ENCODE results near the gene NLRP2B. TPM values are rescaled to one million over a fixed set of nuclear protein-coding genes. Genes with fewer than 3 reads are reported as not detected.

Gene NLRP2B
- total RNA-seq, 3 donors from 2014 or later (not counting 1 experiment from before 2014, with no cell fraction given), result not detected

DNA sequence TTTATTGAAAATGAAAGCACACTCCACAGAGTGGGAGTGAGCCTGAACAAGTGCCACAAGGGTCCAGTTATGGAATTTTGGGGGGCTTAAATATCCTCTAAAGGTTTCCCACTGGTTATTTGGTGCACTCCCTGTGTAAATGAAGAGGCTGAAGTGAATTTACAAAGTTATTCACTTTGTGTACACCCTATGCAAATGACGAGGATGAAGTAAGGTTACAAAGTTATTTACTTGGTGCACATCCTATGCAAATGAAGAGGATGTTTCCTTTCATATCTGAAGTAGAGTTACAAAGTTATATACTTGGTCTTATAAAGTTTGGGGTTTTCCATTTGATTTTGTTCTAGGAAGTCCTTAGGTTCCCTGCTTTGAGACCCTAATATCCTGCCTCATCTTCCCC, 13.1 kb downstream of the NLRP2B start:
- Histone ChIP-seq H3K27ac (ENCODE audit: low read length) (no peak overlapping the region), H3K4me3 (ENCODE audit: low read length) (no peak overlapping the region), H3K36me3 (ENCODE audit: control insufficient read depth, insufficient read depth, low read length) (no peaks in the 10 kb centered on the region), H3K4me1 (ENCODE audit: control insufficient read depth, insufficient read depth, low read length) (no peaks in the 10 kb centered on the region), H3K9me3 (ENCODE audit: control insufficient read depth, insufficient read depth, low read length) (no peaks in the 10 kb centered on the region), H3K27me3 (ENCODE audit: control insufficient read depth, insufficient read depth, low read length) (no peaks in the 10 kb centered on the region)
- no peaks in the 10 kb centered on the region for H3K27me3 Mint-ChIP-seq (ENCODE audit: low read depth in 2 of 2)
- WGBS (ENCODE audit: insufficient coverage), result no CpG with 5 or more reads among the region's 1 CpG
- H3K4me3 Mint-ChIP-seq, result no peak overlapping the region
- ATAC-seq (no peak), DNase-seq (no peak)
- no peaks in the 10 kb centered on the region for H3K4me1 Mint-ChIP-seq
- TF ChIP-seq, protein P1, sequence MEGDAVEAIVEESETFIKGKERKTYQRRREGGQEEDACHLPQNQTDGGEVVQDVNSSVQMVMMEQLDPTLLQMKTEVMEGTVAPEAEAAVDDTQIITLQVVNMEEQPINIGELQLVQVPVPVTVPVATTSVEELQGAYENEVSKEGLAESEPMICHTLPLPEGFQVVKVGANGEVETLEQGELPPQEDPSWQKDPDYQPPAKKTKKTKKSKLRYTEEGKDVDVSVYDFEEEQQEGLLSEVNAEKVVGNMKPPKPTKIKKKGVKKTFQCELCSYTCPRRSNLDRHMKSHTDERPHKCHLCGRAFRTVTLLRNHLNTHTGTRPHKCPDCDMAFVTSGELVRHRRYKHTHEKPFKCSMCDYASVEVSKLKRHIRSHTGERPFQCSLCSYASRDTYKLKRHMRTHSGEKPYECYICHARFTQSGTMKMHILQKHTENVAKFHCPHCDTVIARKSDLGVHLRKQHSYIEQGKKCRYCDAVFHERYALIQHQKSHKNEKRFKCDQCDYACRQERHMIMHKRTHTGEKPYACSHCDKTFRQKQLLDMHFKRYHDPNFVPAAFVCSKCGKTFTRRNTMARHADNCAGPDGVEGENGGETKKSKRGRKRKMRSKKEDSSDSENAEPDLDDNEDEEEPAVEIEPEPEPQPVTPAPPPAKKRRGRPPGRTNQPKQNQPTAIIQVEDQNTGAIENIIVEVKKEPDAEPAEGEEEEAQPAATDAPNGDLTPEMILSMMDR (IDR thresholded peaks at IDR 0.05), result no peak
- intact Hi-C loops (cut with micrococcal nuclease), result no loop called here
- no peaks in the 10 kb centered on the region for H3K36me3 Mint-ChIP-seq
- peaks cover 0 to under 1% of the 10 kb centered on the region in 2 donors for H3K9me3 Mint-ChIP-seq
- H3K27ac Mint-ChIP-seq, result no peak overlapping the region

DNA sequence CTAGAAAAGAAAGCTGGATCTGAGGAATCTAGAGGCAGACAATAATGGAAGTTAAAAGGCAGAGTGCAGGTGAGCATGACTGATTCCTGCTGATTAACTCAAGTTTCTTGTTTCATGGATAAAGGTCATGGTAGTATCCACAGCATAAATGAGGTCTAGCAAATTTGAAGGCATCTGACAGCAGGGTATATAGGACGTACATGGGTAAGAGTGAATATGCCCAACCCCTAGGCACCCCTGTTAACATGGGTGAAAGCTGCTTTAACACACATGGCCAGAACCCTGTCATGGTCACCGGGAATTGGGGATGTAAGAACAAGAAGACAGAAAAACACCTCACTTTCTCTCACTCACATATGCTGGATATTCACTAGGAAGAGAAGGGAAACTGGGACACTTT, 25.0 kb downstream of the NLRP2B start:
- H3K27ac ChIP-seq (ENCODE audit: low read length), result no peak overlapping the region
- intact Hi-C loops (cut with micrococcal nuclease), result no loop called here
- Mint-ChIP-seq H3K36me3 (no peaks in the 10 kb centered on the region), H3K9me3 (peaks cover 0 to 4% of the 10 kb centered on the region in 2 donors), H3K27me3 (ENCODE audit: low read depth in 2 of 2) (peaks cover 0 to 2% of the 10 kb centered on the region in 2 donors), H3K27ac (no peak overlapping the region), H3K4me3 (no peak overlapping the region), H3K4me1 (no peaks in the 10 kb centered on the region)
- no peaks in the 10 kb centered on the region for H3K9me3 ChIP-seq (ENCODE audit: control insufficient read depth, insufficient read depth, low read length)
- H3K4me3 ChIP-seq (ENCODE audit: low read length), result no peak overlapping the region
- DNase-seq (no peak), ATAC-seq (no peak)
- TF ChIP-seq, protein P1 (IDR thresholded peaks at IDR 0.05), result no peak
- no peaks in the 10 kb centered on the region for H3K4me1 ChIP-seq (ENCODE audit: control insufficient read depth, insufficient read depth, low read length)
- 80% methylated on average over 1 of the region's 2 CpGs for WGBS (ENCODE audit: insufficient coverage)
- H3K27me3 ChIP-seq (ENCODE audit: control insufficient read depth, insufficient read depth, low read length), result no peaks in the 10 kb centered on the region
- no peaks in the 10 kb centered on the region for H3K36me3 ChIP-seq (ENCODE audit: control insufficient read depth, insufficient read depth, low read length)

DNA sequence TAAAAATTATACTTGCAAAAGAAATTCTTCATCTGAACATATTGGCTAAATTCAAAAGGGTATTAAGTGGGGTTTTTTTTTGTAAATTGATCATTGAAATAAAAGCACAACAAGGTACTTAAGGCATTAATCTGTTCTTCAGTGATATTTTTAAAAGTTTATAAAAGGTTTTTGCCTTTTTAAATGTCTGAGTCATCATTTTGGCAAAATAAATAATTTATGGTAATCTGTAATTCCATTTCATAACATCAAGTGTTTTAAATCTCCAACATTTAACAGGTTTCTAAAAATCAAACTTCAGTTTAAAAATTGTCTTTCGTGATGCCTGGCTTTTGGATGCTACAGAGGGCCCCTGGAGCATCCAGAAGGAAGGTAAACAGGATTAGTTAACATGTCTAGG, 27.4 kb downstream of the NLRP2B start:
- Histone ChIP-seq H3K9me3 (ENCODE audit: control insufficient read depth, insufficient read depth, low read length) (no peaks in the 10 kb centered on the region), H3K27ac (ENCODE audit: low read length) (no peak overlapping the region), H3K4me3 (ENCODE audit: low read length) (no peak overlapping the region), H3K4me1 (ENCODE audit: control insufficient read depth, insufficient read depth, low read length) (no peaks in the 10 kb centered on the region), H3K27me3 (ENCODE audit: control insufficient read depth, insufficient read depth, low read length) (no peaks in the 10 kb centered on the region), H3K36me3 (ENCODE audit: control insufficient read depth, insufficient read depth, low read length) (no peaks in the 10 kb centered on the region)
- H3K36me3 Mint-ChIP-seq, result no peaks in the 10 kb centered on the region
- TF ChIP-seq, protein P1 (IDR thresholded peaks at IDR 0.05), result no peak
- 33% methylated on average over 1 of the region's 1 CpG for WGBS (ENCODE audit: insufficient coverage)
- no peak overlapping the region for H3K4me3 Mint-ChIP-seq
- H3K9me3 Mint-ChIP-seq, result peaks cover 0 to 4% of the 10 kb centered on the region in 2 donors
- ATAC-seq (no peak), DNase-seq (no peak)
- no peak overlapping the region for H3K27ac Mint-ChIP-seq
- peaks cover 0 to 7% of the 10 kb centered on the region in 2 donors for H3K27me3 Mint-ChIP-seq (ENCODE audit: low read depth in 2 of 2)
- intact Hi-C loops (cut with micrococcal nuclease), result no loop called here
- H3K4me1 Mint-ChIP-seq, result no peaks in the 10 kb centered on the region

DNA sequence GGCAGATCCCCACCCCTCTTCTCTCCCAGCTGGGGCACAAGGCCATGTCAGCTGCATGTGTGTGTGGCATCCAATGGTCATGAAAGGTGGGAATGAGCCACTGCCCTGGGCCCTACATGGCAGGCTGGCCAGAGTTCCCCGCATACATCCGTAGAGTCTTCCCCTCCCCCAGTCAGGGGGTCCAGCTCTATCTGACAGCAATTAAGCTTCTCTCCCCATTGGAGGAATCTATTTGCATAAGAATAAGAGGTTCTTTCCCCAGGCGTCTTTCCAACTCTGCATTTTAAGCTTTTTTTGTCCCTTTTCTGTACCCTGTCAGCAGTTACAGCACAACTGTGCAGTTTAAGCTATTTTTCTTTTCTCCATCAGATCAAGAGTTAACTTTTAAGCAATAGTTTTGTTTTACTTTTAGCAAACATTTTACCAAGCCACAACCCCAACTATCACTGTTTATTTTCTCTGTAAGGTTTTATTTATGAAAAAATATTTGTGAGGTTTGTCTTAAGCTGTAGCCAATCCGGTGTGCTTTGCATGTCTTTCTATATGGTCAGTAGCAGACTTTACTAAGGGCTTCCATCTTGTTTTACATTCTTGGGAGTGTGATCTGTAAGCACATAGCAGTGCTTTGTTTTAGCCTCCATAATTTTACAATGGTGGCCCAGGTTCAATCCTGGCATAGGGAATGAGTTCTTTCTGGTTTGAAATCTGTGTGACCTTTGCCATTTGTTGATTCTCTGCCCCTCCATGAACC, 28.7 kb downstream of the NLRP2B start:
- Histone ChIP-seq H3K27ac (ENCODE audit: low read length) (no peak overlapping the region), H3K27me3 (ENCODE audit: control insufficient read depth, insufficient read depth, low read length) (no peaks in the 10 kb centered on the region), H3K36me3 (ENCODE audit: control insufficient read depth, insufficient read depth, low read length) (no peaks in the 10 kb centered on the region), H3K9me3 (ENCODE audit: control insufficient read depth, insufficient read depth, low read length) (no peaks in the 10 kb centered on the region), H3K4me1 (ENCODE audit: control insufficient read depth, insufficient read depth, low read length) (no peaks in the 10 kb centered on the region), H3K4me3 (ENCODE audit: low read length) (no peak overlapping the region)
- Mint-ChIP-seq H3K27me3 (ENCODE audit: low read depth in 2 of 2) (peaks cover 0 to 7% of the 10 kb centered on the region in 2 donors), H3K4me1 (no peaks in the 10 kb centered on the region), H3K27ac (no peak overlapping the region), H3K36me3 (no peaks in the 10 kb centered on the region), H3K9me3 (peaks cover 0 to 4% of the 10 kb centered on the region in 2 donors), H3K4me3 (no peak overlapping the region)
- ATAC-seq, result no peak
- 86% methylated on average over 3 of the region's 4 CpGs for WGBS (ENCODE audit: insufficient coverage)
- intact Hi-C loops (cut with micrococcal nuclease), result no loop called here
- no peak for DNase-seq
- TF ChIP-seq, protein P1 (IDR thresholded peaks at IDR 0.05), result no peak

Data from natural killer cell (primary cell).